GM20000 (cell line): Measurements from ENCODE around the gene GATAD2A.

Source experiments
- DNase-seq: peaks from one replicate; pipeline ENCODE4 v3.0.0; 2012; ENCODE audit warnings: low spot score
- CTCF ChIP-seq: IDR thresholded peaks from 2 replicates; pipeline ENCODE4 v1.5.1; 2012; ENCODE audit warnings: mild to moderate bottlenecking, control low read depth; ENCODE audit errors: extremely low read depth, missing control alignments

Gene GATAD2A

GRCh38 chr19:19537075-19538048, 131.9 kb downstream of the GATAD2A start:
- no peak for TF ChIP-seq CTCF
- DNase-seq, result no peak

GRCh38 chr19:19538061-19538784, 132.7 kb downstream of the GATAD2A start, which contains the start of gene CILP2:
Gene CILP2 (plus strand): TSS chr19:19538265. CDS start chr19:19538350, 85 bp downstream.
- DNase-seq, result peak; percentile 84
- no peak for TF ChIP-seq CTCF

- DNase-seq, result no peak
- TF ChIP-seq CTCF, result no peak
These were observed 133.3 kb downstream of the GATAD2A start for GRCh38 chr19:19538785-19539166.

GRCh38 chr19:19539698-19540063, 134.2 kb downstream of the GATAD2A start:
- no peak for DNase-seq
- TF ChIP-seq CTCF, result no peak

GRCh38 chr19:19540064-19540714, 134.7 kb downstream of the GATAD2A start:
- TF ChIP-seq CTCF, result no peak

GRCh38 chr19:19540715-19541515, 135.4 kb downstream of the GATAD2A start:
- DNase-seq, result peak; percentile 93
- TF ChIP-seq CTCF, result no peak

More at GRCh38 chr19:19540064-19540714, 134.7 kb downstream of the GATAD2A start:
- DNase-seq, result peak; percentile 90
